ENCODE results near the gene TTC12.

The TTC12 gene

GRCh38 chr11:113373981-113374560, 59.7 kb downstream of the TTC12 start:
- Histone ChIP-seq H3F3A (ENCODE audit: insufficient read depth, low read length) (no peaks in the 10 kb centered on the region), H3K27ac (ENCODE audit: low read length) (no peak overlapping the region), H3K36me3 (replicated peaks; ENCODE audit: insufficient read depth, low read length) (no peaks in the 10 kb centered on the region), H3K9me3 (replicated peaks; ENCODE audit: insufficient read depth, low read length) (no peaks in the 10 kb centered on the region), H3K9ac (ENCODE audit: low read length) (no peak overlapping the region), H3K4me1 (ENCODE audit: low read length) (no peaks in the 10 kb centered on the region), H2AFZ (ENCODE audit: low read length) (no peak overlapping the region), H3K4me2 (ENCODE audit: low read depth, low read length) (no peak overlapping the region), H4K20me1 (ENCODE audit: insufficient read depth, low read length) (no peaks in the 10 kb centered on the region), H3K4me3 (ENCODE audit: low read length) (no peak overlapping the region), H3K27me3 (replicated peaks; ENCODE audit: insufficient read depth, low read length) (no peaks in the 10 kb centered on the region), H3K79me2 (ENCODE audit: low read length) (no peaks in the 10 kb centered on the region), H3K9me2 (replicated peaks; ENCODE audit: insufficient read depth, low read length) (no peaks in the 10 kb centered on the region)
- TF ChIP-seq EZH2phosphoT487 (IDR thresholded peaks at IDR 0.05; ENCODE audit: low read length) (no peak), EZH2 (optimal IDR thresholded peaks at IDR 0.05; ENCODE audit: low read depth, low read length) (no peak)
- TF ChIP-seq, protein P1, sequence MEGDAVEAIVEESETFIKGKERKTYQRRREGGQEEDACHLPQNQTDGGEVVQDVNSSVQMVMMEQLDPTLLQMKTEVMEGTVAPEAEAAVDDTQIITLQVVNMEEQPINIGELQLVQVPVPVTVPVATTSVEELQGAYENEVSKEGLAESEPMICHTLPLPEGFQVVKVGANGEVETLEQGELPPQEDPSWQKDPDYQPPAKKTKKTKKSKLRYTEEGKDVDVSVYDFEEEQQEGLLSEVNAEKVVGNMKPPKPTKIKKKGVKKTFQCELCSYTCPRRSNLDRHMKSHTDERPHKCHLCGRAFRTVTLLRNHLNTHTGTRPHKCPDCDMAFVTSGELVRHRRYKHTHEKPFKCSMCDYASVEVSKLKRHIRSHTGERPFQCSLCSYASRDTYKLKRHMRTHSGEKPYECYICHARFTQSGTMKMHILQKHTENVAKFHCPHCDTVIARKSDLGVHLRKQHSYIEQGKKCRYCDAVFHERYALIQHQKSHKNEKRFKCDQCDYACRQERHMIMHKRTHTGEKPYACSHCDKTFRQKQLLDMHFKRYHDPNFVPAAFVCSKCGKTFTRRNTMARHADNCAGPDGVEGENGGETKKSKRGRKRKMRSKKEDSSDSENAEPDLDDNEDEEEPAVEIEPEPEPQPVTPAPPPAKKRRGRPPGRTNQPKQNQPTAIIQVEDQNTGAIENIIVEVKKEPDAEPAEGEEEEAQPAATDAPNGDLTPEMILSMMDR (IDR thresholded peaks at IDR 0.05; ENCODE audit: low read length) = no peak
- DNase-seq = no peak

GRCh38 chr11:113375402-113375801, 61.0 kb downstream of the TTC12 start:
- H3K4me3 ChIP-seq (ENCODE audit: low read length) = no peak overlapping the region
- H3F3A ChIP-seq (ENCODE audit: insufficient read depth, low read length) = no peaks in the 10 kb centered on the region
- no peak overlapping the region for H3K9ac ChIP-seq (ENCODE audit: low read length)
- no peak overlapping the region for H3K27ac ChIP-seq (ENCODE audit: low read length)
- no peaks in the 10 kb centered on the region for H3K9me3 ChIP-seq (replicated peaks; ENCODE audit: insufficient read depth, low read length)
- no peaks in the 10 kb centered on the region for H3K9me2 ChIP-seq (replicated peaks; ENCODE audit: insufficient read depth, low read length)
- H2AFZ ChIP-seq (ENCODE audit: low read length) = no peak overlapping the region
- no peaks in the 10 kb centered on the region for H3K36me3 ChIP-seq (replicated peaks; ENCODE audit: insufficient read depth, low read length)
- no peaks in the 10 kb centered on the region for H3K27me3 ChIP-seq (replicated peaks; ENCODE audit: insufficient read depth, low read length)
- no peaks in the 10 kb centered on the region for H3K4me1 ChIP-seq (ENCODE audit: low read length)
- no peak for DNase-seq
- TF ChIP-seq EZH2 (optimal IDR thresholded peaks at IDR 0.05; ENCODE audit: low read depth, low read length) (no peak), EZH2phosphoT487 (IDR thresholded peaks at IDR 0.05; ENCODE audit: low read length) (no peak)
- TF ChIP-seq, protein P1 (IDR thresholded peaks at IDR 0.05; ENCODE audit: low read length) = no peak
- H4K20me1 ChIP-seq (ENCODE audit: insufficient read depth, low read length) = no peaks in the 10 kb centered on the region
- no peak overlapping the region for H3K4me2 ChIP-seq (ENCODE audit: low read depth, low read length)
- no peaks in the 10 kb centered on the region for H3K79me2 ChIP-seq (ENCODE audit: low read length)

DNA sequence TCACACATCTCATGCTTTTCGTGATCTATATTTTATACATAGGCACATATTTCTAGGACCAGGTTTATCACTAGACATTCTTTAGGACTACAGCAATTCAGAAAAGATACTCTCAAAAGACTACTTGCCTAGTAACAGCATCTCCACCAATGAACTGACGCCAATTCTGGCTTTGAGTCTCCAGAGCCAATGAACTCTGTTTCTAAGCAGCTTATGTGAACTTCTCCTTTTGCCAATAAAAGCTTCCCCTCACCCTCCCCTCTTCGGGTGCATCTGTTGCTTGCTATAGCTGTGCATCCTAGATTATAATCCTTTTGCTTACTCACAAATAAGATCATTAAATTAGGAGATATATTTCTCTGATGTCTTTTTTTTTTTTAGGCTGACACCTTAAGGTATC, 61.8 kb downstream of the TTC12 start:
- no peaks in the 10 kb centered on the region for H3K36me3 ChIP-seq (replicated peaks; ENCODE audit: insufficient read depth, low read length)
- H3K27ac ChIP-seq (ENCODE audit: low read length) = no peak overlapping the region
- no peaks in the 10 kb centered on the region for H3F3A ChIP-seq (ENCODE audit: insufficient read depth, low read length)
- H3K4me1 ChIP-seq (ENCODE audit: low read length) = no peaks in the 10 kb centered on the region
- H3K4me3 ChIP-seq (ENCODE audit: low read length) = no peak overlapping the region
- H3K4me2 ChIP-seq (ENCODE audit: low read depth, low read length) = no peak overlapping the region
- H2AFZ ChIP-seq (ENCODE audit: low read length) = no peak overlapping the region
- no peaks in the 10 kb centered on the region for H3K9me2 ChIP-seq (replicated peaks; ENCODE audit: insufficient read depth, low read length)
- no peaks in the 10 kb centered on the region for H4K20me1 ChIP-seq (ENCODE audit: insufficient read depth, low read length)
- DNase-seq = no peak
- no peaks in the 10 kb centered on the region for H3K27me3 ChIP-seq (replicated peaks; ENCODE audit: insufficient read depth, low read length)
- no peaks in the 10 kb centered on the region for H3K79me2 ChIP-seq (ENCODE audit: low read length)
- H3K9ac ChIP-seq (ENCODE audit: low read length) = no peak overlapping the region
- TF ChIP-seq, protein P1 (IDR thresholded peaks at IDR 0.05; ENCODE audit: low read length) = no peak
- no peak for TF ChIP-seq EZH2phosphoT487 (IDR thresholded peaks at IDR 0.05; ENCODE audit: low read length)
- no peak for TF ChIP-seq EZH2 (optimal IDR thresholded peaks at IDR 0.05; ENCODE audit: low read depth, low read length)
- H3K9me3 ChIP-seq (replicated peaks; ENCODE audit: insufficient read depth, low read length) = no peaks in the 10 kb centered on the region
